ENCODE measurements around the gene TAGLN.
A peak's percentile ranks its signal among the peaks of the same experiment; 100 is the strongest.

The TAGLN gene

DNA sequence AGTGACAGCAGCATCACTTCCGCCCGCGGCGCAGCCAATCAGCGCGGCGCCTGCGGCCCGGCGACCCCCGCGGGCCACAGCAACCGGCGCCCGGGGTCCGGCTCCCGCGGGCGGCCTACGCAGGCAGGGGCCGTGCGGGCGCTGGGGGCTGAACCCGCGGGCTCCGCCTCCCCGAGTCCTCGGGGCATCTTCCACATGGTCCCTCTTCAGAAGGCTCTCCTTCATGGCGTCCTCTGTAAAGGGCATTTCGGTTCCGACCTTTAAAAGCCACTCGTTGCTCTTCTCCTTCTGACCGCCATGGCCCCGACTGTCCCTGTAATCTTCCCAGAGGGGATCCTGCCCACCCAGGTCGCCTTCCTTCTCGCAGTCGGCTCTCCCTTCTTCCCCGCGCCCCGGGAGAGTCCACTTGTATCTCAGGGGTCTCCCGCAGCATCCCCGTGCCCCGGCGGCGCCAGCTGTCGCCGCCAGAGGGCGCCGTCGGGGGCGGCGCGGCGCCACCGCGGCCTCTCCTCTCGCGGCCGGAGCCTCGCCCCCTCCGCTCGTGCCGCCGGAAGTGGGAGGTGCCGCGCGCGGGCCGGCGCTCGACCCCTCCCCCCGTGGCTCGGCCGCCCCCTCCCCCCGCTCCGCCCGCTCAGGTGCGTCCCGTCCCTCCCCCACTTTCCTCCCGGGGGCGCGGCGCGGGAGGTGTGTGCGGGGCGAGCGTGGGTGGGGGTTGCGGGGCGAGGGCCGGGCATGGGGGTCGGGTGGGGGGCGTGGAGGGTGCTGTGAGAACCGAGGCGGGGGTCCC lies 33.1 kb downstream of the TAGLN start, which contains the start of gene RNF214:
TSS of gene RNF214 (plus strand) at position 580 of the 787 bp plus-strand sequence. CDS start 1,602 bp downstream, outside the sequence.
- peak; percentile 87 for DNase-seq

DNA sequence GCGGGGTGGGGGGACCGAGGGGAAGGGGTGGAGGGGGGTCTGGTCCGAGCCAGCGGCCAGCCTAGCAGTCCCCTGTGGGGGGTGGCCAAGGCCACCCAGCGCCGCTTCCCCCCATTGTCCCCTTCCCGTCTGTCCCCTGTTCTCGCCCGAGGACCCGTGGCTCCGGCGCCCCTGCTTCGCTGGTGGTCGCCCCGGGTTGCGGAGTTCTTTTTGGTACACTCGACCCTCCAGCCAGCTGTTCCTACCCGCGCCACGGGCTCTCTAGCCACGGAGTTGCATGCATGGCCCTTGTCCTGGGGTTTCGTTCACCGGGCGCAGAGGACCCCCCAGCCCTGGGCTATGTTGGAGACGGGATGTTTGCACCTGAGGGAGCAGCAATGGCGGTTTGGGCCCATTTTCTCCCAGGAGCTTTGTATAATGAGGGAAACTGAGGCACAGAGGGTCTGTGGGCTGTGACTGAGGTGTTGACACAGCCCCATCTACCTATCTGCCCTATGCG lies 33.8 kb downstream of the TAGLN start:
- DNase-seq = no peak

DNA sequence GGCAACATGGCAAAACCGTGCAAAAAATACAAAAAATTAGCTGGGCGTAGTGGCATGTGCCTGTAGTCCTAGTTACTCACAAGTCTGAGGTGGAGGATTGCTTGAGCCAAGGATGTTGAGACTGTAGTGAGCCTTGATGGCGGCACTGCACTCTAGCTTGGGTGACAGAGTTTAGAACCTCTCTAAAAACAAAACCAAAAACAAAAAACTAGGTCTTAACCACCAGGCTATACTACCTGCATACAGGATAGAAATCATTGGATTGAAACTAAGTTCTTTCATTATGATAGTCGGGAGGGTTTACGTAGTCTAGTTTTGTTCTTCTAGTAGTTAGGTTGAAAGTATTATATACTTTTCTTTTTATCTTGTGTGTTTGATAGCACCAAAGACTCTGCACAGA lies 39.1 kb downstream of the TAGLN start:
- peak; percentile 39 for DNase-seq

DNA sequence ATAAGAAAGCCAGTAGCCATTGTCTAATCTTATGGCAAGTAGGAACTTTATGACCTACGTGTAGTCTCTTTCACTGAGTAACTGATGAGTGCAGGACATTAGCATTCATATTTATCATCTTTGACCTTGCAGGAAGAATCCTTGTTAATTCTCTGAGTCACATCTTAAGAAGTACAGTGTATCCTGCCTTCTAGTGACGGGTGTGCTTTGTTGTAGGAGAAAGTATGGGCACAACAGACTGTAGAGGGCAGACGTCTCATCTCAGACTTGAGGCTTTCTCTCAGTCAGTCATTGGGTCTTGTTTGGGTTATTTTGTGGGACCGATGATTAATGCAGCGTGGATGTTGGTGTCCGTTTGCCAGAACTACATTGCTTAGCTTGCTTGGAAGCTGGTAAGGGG lies 40.1 kb downstream of the TAGLN start:
- DNase-seq = no peak

DNA sequence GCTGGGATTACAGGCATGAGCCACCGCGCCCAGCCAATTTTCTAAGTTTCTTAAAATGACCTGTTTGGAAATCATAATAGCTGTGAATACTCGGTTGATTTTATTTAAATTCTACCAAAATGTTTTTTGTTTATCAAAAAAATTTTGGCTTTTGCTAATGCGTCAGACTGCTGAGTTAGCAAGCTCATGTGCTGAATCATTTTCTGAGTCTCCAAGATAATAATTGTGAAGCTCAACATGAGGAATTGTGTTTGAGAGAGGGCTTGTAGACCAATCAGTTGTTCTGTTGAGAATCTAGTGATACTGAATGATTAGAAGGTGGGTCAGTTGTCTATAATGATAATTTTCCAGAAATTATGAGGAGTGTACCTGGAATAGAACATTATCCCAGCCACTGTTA lies 49.2 kb downstream of the TAGLN start:
- DNase-seq = no peak

DNA sequence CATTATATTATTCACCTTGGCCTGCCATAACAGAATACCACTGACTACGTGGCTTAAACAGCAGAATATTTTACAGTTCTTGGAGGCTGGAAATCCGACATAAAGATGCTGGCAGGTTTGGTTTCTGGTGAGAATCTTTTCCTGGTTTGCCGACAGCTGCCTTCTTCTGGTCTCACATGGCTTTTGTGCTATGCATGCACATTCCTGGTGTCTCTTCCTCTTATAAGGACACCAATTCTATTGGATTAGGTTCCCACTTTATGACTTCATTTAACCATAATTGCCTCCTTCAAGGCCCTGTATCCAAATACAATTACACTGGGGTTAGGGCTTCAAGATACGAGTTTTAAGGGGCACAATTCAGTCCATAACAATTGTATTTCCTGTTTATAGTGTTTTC lies 50.4 kb downstream of the TAGLN start:
- DNase-seq = no peak

DNA sequence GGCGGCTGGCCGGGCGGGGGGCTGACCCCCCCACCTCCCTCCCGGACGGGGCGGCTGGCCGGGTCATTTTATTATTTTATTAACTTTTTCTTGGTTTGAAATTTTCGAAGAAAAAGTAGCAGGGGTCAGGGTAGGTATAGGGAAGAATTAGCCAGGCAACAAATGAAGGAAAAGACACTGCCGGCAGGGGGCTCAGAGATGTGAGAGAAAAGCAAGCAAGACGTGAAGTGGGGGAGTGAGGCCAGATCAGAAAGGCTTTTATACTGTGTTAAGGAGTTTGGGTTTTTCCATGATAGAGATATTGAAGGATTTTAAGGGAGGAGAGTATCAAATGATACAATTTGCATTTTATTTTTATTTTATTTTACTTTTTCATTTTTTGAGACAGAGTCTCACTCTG lies 52.3 kb downstream of the TAGLN start:
- DNase-seq = no peak

DNA sequence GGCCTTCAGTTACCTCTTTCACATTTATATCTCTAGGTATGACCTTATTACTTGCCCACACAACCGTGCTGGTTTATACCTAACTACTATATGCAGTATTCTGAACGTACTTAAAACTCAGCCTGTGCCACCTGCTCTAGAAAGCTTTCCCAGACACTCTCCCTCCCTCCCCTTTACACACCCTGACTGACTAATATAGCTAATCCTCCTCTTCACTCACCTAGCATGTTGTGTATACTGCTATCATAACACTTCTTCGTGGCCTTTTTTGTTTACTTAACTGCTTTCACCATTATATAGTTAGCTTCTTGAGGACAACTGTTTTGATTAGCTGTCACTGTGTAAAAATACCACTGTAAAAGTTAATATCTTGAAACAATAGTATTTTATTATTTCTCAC lies 56.8 kb downstream of the TAGLN start:
- DNase-seq = no peak

DNA sequence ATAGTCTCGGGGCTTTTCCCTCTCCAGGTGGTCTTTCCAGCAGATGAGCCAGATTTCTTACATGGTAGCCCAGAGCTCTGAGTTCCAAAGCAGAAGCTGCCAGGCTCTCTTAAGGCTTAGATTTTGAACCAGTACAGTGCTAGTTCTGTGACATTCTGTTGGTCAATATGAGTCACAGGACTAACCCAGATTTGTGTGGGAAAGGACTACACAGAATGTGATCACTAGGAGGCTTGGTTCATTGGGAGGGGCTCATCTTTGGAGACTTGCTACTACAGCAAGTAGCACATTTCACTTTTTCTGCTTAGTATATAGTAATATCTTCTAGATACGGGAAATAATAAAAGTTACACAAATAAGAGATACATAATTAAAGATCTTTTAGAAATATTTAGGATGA lies 57.4 kb downstream of the TAGLN start:
- no peak for DNase-seq
